ENCODE results near the gene TRIM3. TPM values are rescaled to one million over a fixed set of nuclear protein-coding genes. Genes with fewer than 3 reads are reported as not detected.

TRIM3 gene
- polyA plus RNA-seq, 1 donor from 2014 or later: 81.7 TPM

DNA sequence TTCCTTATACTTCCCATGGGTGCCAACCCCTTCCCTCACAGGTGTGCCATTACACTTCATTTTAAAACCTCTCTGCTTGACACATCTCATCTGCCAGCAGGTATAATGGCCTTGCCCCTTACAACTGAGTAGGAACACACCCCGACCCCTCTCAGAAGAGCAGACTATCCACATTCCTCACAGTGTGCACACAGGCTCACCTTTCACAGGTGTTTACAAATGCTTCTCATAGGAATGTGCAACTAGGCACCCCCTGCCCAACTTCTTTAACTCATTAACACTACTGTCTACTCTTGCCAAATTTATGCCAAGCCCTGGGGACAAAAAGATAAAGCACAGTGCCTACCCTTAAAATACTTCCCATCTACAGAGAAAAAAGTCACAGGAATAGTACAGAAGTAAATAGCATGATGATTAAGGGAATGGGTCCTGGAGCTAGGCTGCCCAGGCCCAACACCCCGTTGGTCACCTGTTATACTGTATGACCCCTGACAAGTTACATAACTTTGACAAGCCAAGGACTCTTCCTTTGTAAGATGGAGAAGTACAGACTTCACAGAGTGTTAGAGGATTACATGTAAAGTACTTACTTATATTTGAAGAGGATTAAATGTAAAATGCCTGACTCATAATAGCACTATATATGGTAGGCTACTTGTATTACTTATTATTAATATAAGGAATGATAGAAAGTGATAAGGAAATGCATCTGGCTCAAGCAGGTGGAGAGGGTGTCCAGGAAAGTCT lies 15.2 kb downstream of the TRIM3 start:
- Histone ChIP-seq H4K20me1 (ENCODE audit: insufficient read depth) (no peaks in the 10 kb centered on the region), H3K36me3 (ENCODE audit: insufficient read depth, low read length) (peaks cover 6% of the 10 kb centered on the region), H3K9me3 (ENCODE audit: low read length) (no peaks in the 10 kb centered on the region), H3K79me2 (replicated peaks; ENCODE audit: insufficient read depth, low read length) (no peaks in the 10 kb centered on the region), H3K4me3 (ENCODE audit: low read length) (no peak overlapping the region), H3K4me2 (ENCODE audit: low read length) (no peak overlapping the region), H3K9me2 (ENCODE audit: insufficient read depth, low read length) (no peaks in the 10 kb centered on the region), H3K9ac (ENCODE audit: low read length) (no peak overlapping the region), H3F3A (ENCODE audit: insufficient read depth, low read length, poor library complexity, severe bottlenecking) (no peaks in the 10 kb centered on the region), H3K27ac (ENCODE audit: low read length) (no peak overlapping the region), H3K27me3 (ENCODE audit: insufficient read depth, low read depth, low read length) (no peaks in the 10 kb centered on the region), H2AFZ (ENCODE audit: low read depth, low read length) (no peak overlapping the region)
- TF ChIP-seq TAF1 (IDR thresholded peaks at IDR 0.05; ENCODE audit: low read depth) (no peak), RAD21 (conservative IDR thresholded peaks at IDR 0.05) (no peak), EP300 (conservative IDR thresholded peaks at IDR 0.05; ENCODE audit: poor library complexity, severe bottlenecking) (no peak), MXI1 (conservative IDR thresholded peaks at IDR 0.05; ENCODE audit: poor library complexity, severe bottlenecking) (no peak), POLR2AphosphoS5 (IDR thresholded peaks at IDR 0.05) (no peak), EZH2 (IDR thresholded peaks at IDR 0.05; ENCODE audit: borderline replicate concordance, insufficient read depth, low read length, poor library complexity, severe bottlenecking) (no peak), SMC3 (conservative IDR thresholded peaks at IDR 0.05; ENCODE audit: poor library complexity) (no peak)
- TF ChIP-seq, protein P1, sequence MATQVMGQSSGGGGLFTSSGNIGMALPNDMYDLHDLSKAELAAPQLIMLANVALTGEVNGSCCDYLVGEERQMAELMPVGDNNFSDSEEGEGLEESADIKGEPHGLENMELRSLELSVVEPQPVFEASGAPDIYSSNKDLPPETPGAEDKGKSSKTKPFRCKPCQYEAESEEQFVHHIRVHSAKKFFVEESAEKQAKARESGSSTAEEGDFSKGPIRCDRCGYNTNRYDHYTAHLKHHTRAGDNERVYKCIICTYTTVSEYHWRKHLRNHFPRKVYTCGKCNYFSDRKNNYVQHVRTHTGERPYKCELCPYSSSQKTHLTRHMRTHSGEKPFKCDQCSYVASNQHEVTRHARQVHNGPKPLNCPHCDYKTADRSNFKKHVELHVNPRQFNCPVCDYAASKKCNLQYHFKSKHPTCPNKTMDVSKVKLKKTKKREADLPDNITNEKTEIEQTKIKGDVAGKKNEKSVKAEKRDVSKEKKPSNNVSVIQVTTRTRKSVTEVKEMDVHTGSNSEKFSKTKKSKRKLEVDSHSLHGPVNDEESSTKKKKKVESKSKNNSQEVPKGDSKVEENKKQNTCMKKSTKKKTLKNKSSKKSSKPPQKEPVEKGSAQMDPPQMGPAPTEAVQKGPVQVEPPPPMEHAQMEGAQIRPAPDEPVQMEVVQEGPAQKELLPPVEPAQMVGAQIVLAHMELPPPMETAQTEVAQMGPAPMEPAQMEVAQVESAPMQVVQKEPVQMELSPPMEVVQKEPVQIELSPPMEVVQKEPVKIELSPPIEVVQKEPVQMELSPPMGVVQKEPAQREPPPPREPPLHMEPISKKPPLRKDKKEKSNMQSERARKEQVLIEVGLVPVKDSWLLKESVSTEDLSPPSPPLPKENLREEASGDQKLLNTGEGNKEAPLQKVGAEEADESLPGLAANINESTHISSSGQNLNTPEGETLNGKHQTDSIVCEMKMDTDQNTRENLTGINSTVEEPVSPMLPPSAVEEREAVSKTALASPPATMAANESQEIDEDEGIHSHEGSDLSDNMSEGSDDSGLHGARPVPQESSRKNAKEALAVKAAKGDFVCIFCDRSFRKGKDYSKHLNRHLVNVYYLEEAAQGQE (IDR thresholded peaks at IDR 0.05; ENCODE audit: borderline replicate concordance): no peak
- TF ChIP-seq, protein P2, sequence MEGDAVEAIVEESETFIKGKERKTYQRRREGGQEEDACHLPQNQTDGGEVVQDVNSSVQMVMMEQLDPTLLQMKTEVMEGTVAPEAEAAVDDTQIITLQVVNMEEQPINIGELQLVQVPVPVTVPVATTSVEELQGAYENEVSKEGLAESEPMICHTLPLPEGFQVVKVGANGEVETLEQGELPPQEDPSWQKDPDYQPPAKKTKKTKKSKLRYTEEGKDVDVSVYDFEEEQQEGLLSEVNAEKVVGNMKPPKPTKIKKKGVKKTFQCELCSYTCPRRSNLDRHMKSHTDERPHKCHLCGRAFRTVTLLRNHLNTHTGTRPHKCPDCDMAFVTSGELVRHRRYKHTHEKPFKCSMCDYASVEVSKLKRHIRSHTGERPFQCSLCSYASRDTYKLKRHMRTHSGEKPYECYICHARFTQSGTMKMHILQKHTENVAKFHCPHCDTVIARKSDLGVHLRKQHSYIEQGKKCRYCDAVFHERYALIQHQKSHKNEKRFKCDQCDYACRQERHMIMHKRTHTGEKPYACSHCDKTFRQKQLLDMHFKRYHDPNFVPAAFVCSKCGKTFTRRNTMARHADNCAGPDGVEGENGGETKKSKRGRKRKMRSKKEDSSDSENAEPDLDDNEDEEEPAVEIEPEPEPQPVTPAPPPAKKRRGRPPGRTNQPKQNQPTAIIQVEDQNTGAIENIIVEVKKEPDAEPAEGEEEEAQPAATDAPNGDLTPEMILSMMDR (IDR thresholded peaks at IDR 0.05; ENCODE audit: poor library complexity, severe bottlenecking): no peak

DNA sequence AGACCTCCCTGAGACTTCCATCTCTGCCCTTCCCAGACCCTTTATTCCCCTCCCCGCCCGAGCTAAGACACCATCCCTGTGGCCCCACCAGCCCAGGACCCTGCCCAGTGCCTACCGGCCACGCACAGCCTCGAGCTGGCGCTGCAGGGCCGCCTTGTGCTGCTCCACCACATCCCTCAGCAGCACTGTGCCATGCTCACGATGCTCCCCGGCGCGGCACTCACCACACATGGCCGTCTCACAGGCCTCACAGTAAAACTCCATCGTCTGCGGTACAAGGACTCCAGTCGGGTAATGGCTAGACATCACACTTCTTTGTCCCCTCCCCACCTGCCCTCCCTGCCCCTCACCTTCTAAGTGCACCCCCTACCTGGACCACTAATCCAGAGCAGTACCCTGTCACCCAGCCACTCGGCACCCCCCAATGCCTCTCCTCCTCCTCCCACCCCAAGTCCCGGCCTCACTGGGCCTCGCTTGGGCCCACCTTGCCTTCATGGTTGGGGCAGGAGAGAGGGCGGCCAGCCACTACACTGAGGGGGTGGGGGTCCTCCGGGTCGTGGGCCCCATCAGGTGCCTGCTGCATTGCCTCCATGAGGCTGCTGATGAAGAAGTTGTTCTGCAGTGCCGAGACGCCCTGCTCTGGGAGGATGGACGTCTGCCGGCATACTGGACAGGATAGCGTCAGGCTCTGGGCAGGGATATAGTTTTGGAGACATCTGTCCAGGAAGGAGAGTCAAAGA lies 16.0 kb downstream of the TRIM3 start:
- no peaks in the 10 kb centered on the region for H3F3A ChIP-seq (ENCODE audit: insufficient read depth, low read length, poor library complexity, severe bottlenecking)
- TF ChIP-seq, protein P2 (IDR thresholded peaks at IDR 0.05; ENCODE audit: poor library complexity, severe bottlenecking): no peak
- TF ChIP-seq, protein P1 (IDR thresholded peaks at IDR 0.05; ENCODE audit: borderline replicate concordance): no peak
- TF ChIP-seq EZH2 (IDR thresholded peaks at IDR 0.05; ENCODE audit: borderline replicate concordance, insufficient read depth, low read length, poor library complexity, severe bottlenecking) (no peak), MXI1 (conservative IDR thresholded peaks at IDR 0.05; ENCODE audit: poor library complexity, severe bottlenecking) (no peak), TAF1 (IDR thresholded peaks at IDR 0.05; ENCODE audit: low read depth) (no peak), EP300 (conservative IDR thresholded peaks at IDR 0.05; ENCODE audit: poor library complexity, severe bottlenecking) (no peak), POLR2AphosphoS5 (IDR thresholded peaks at IDR 0.05) (no peak), SMC3 (conservative IDR thresholded peaks at IDR 0.05; ENCODE audit: poor library complexity) (no peak), RAD21 (conservative IDR thresholded peaks at IDR 0.05) (no peak)

More for the DNA sequence above, 16.0 kb downstream of the TRIM3 start:
- no peaks in the 10 kb centered on the region for H3K27me3 ChIP-seq (ENCODE audit: insufficient read depth, low read depth, low read length)
- no peaks in the 10 kb centered on the region for H3K79me2 ChIP-seq (replicated peaks; ENCODE audit: insufficient read depth, low read length)
- peaks cover 6% of the 10 kb centered on the region for H3K36me3 ChIP-seq (ENCODE audit: insufficient read depth, low read length)
- no peak overlapping the region for H2AFZ ChIP-seq (ENCODE audit: low read depth, low read length)
- H3K9me3 ChIP-seq (ENCODE audit: low read length): no peaks in the 10 kb centered on the region
- H3K4me3 ChIP-seq (ENCODE audit: low read length): no peak overlapping the region
- no peak overlapping the region for H3K9ac ChIP-seq (ENCODE audit: low read length)
- H3K4me2 ChIP-seq (ENCODE audit: low read length): no peak overlapping the region
- H4K20me1 ChIP-seq (ENCODE audit: insufficient read depth): no peaks in the 10 kb centered on the region
- H3K27ac ChIP-seq (ENCODE audit: low read length): no peak overlapping the region
- H3K9me2 ChIP-seq (ENCODE audit: insufficient read depth, low read length): no peaks in the 10 kb centered on the region
